Smooth muscle cell (in vitro differentiated cells): ENCODE data around the gene FSTL3. TPM values are rescaled to one million over a fixed set of nuclear protein-coding genes. Genes with fewer than 3 reads are reported as not detected.

Experiments
- DNase-seq: peaks from one replicate; lab custom pipeline; 2025; ENCODE audit not compliant: unreplicated experiment; lab: John Stamatoyannopoulos, UW
- H2AFZ ChIP-seq: fragments of 200-600 bp; sonication (generic); 2 replicates; pipeline ENCODE4 v1.6.0; 2016; ENCODE audit warnings: antibody characterized with exemption, low read depth, mild to moderate bottlenecking
- H3F3A ChIP-seq: fragments of 200-600 bp; sonication (generic); 2 replicates; pipeline ENCODE4 v1.6.0; 2017; ENCODE audit warnings: antibody characterized with exemption, low read depth
- H3K27ac ChIP-seq: fragments of 200-600 bp; sonication (generic); 2 replicates; pipeline ENCODE4 v1.5.1; 2016; ENCODE audit warnings: low read depth, mild to moderate bottlenecking
- H3K27me3 ChIP-seq: fragments of 200-600 bp; sonication (generic); 2 replicates; pipeline ENCODE4 v1.6.1; 2016; ENCODE audit warnings: low read depth, mild to moderate bottlenecking
- H3K36me3 ChIP-seq: fragments of 200-600 bp; sonication (generic); 2 replicates; pipeline ENCODE4 v1.5.1; 2016; ENCODE audit warnings: low read depth
- H3K4me1 ChIP-seq: fragments of 200-600 bp; sonication (generic); 2 replicates; pipeline ENCODE4 v1.5.1; 2016; ENCODE audit warnings: low read depth
- H3K4me2 ChIP-seq: fragments of 200-600 bp; sonication (generic); 2 replicates; pipeline ENCODE4 v1.6.0; 2016; ENCODE audit warnings: mild to moderate bottlenecking
- H3K4me3 ChIP-seq: fragments of 200-600 bp; sonication (generic); 2 replicates; pipeline ENCODE4 v1.5.1; 2016; ENCODE audit warnings: mild to moderate bottlenecking
- H3K79me2 ChIP-seq: fragments of 200-600 bp; sonication (generic); 2 replicates; pipeline ENCODE4 v1.6.0; 2016; ENCODE audit warnings: low read depth, mild to moderate bottlenecking
- H3K9ac ChIP-seq: fragments of 200-600 bp; sonication (generic); 2 replicates; pipeline ENCODE4 v1.6.0; 2016; ENCODE audit warnings: low read depth
- H3K9me3 ChIP-seq: fragments of 200-600 bp; sonication (generic); replicated peaks from 2 replicates; pipeline ENCODE4 v1.5.1; 2016; ENCODE audit warnings: low read depth
- H4K20me1 ChIP-seq: fragments of 200-600 bp; sonication (generic); 2 replicates; pipeline ENCODE4 v1.6.0; 2016; ENCODE audit warnings: low read depth
- CTCF ChIP-seq: fragments of 200-600 bp; sonication (generic); IDR thresholded peaks from 2 replicates; pipeline ENCODE4 v1.5.1; 2017; ENCODE audit warnings: borderline replicate concordance, mild to moderate bottlenecking, antibody characterized with exemption; ENCODE audit not compliant: insufficient read depth, poor library complexity, severe bottlenecking
- WGBS: methylation state at CpG from one replicate; pipeline ENCODE4 v1.1.7; 2016; ENCODE audit warnings: low lambda C conversion rate; 5-methylcytosine and 5-hydroxymethylcytosine counted together
- polyA plus RNA-seq: library from polyadenylated mRNA; unstranded; fragments of >200 nt; fragmentation: Nextera tagmentation; extraction: Ambion mirVana; gene quantifications from 2 replicates; pipeline ENCODE4 v1.2.1, GENCODE V29; 2016
- total RNA-seq: library from RNA; depleted of rRNA; stranded (reverse); fragments of >200 nt; gene quantifications from 2 replicates; pipeline ENCODE4 v1.2.3, GENCODE V29; 2014

Gene FSTL3
- total and polyA plus RNA-seq, 2 experiments from 2014 or later = 132 to 172 TPM

DNA sequence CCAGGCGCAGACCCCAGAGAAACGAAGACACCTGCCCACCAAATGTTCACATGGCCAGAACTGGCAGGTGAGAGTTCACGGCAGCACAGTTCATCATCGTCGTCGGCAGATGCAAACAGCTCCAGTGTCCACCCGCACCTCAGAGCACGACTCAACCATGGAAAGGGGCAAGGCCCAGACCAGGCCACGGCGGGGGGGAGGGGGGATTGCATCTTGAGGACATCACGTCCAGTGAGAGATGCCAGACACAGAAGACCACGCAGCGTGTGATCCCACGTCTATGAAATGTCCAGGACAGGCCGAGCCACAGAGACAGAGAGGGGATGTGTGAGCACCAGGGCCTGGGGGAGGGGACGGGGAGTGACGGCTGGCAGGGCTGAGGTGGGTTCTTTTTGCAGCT lies 20.5 kb upstream of the FSTL3 start:
- peaks cover 2% of the 10 kb centered on the region for H3K4me1 ChIP-seq
- no peak overlapping the region for H3K27ac ChIP-seq
- no peak for TF ChIP-seq CTCF
- H3F3A ChIP-seq = peaks cover 6% of the 10 kb centered on the region
- peaks cover 96% of the 10 kb centered on the region for H3K79me2 ChIP-seq
- 90% methylated on average over 17 of the region's 17 CpGs for WGBS
- no peak for DNase-seq
- H2AFZ ChIP-seq = no peak overlapping the region
- no peaks in the 10 kb centered on the region for H3K36me3 ChIP-seq
- H3K27me3 ChIP-seq = no peaks in the 10 kb centered on the region
- peaks cover 99% of the 10 kb centered on the region for H4K20me1 ChIP-seq
- H3K4me2 ChIP-seq = no peak overlapping the region
- no peak overlapping the region for H3K9ac ChIP-seq
- H3K4me3 ChIP-seq = no peak overlapping the region
- no peaks in the 10 kb centered on the region for H3K9me3 ChIP-seq

DNA sequence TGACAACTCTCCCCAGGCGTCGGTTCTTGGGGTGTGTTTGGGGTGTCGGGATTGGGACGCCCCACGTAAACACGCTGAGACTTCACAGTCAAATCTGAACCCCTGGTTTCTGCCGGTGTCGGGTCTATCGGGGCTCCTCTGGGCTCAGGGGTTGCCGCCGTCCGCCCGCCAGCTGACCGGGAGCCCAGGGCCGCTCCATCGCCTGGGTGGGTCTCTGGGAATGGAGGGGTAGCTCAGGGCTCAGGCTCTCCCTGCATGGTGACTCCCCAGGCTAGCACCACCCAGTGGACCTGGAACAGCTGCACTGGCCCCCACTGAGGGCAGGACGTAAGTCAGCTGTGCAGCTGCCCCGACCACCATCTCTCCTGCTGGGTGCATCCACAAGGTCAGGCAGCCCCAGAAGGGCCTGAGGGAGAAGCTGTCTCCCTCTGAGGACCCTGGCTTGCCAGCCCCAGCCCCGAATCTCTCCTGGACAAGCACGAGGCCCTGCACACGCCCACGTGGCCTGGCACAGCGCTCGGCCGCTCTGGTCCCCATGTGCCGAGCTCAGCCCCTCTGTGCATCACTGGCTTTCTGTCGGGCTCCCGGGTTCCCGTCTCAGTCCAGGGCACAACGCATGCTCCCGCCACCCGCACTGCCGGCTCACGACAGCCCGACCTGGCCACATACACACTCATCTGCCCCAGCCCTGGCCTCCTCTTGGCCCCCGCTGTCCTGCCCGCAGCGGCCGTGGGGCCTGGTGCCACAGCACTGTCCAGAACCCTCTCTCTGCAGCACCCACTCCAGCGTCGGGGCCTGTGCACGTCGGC lies 19.2 kb upstream of the FSTL3 start:
- Histone ChIP-seq H3F3A (peaks cover 8% of the 10 kb centered on the region), H3K79me2 (peaks cover 96% of the 10 kb centered on the region), H3K36me3 (no peaks in the 10 kb centered on the region), H3K4me1 (peaks cover 15% of the 10 kb centered on the region), H4K20me1 (peaks cover 99% of the 10 kb centered on the region), H3K9ac (no peak overlapping the region), H3K4me3 (no peak overlapping the region), H3K27me3 (no peaks in the 10 kb centered on the region), H3K4me2 (no peak overlapping the region), H3K27ac (no peak overlapping the region), H2AFZ (no peak overlapping the region), H3K9me3 (no peaks in the 10 kb centered on the region)
- TF ChIP-seq CTCF = no peak
- WGBS = 97% methylated on average over 33 of the region's 43 CpGs
- DNase-seq = no peak

DNA sequence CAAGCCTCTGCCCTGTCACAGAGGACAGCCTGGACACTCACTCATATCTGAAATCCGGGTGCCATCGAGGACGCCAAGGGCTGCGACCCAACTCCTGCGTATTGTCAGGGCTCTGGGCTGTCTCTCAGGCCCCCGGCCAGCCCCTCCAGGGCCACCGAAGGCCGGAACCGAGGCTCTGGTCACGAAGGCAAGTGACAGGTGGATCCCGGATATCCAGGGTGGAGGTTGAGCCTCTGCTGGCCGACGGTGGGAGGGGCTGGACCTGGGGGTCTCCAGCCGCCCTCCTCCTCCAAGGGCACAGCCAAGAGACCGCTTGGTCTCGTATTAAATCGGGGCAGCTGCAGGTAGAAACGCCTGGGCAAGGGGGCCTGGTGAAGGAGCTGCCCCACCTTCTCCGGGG lies 18.6 kb upstream of the FSTL3 start:
- TF ChIP-seq CTCF = no peak
- WGBS = 93% methylated on average over 19 of the region's 19 CpGs
- H2AFZ ChIP-seq = no peak overlapping the region
- no peak overlapping the region for H3K4me3 ChIP-seq
- no peak overlapping the region for H3K4me2 ChIP-seq
- no peak overlapping the region for H3K27ac ChIP-seq
- DNase-seq = no peak
- H3F3A ChIP-seq = peaks cover 8% of the 10 kb centered on the region
- no peak overlapping the region for H3K9ac ChIP-seq
- no peaks in the 10 kb centered on the region for H3K27me3 ChIP-seq
- H3K36me3 ChIP-seq = no peaks in the 10 kb centered on the region
- no peaks in the 10 kb centered on the region for H3K9me3 ChIP-seq
- peaks cover 15% of the 10 kb centered on the region for H3K4me1 ChIP-seq
- peaks cover 96% of the 10 kb centered on the region for H3K79me2 ChIP-seq
- peaks cover 99% of the 10 kb centered on the region for H4K20me1 ChIP-seq
